Stimulated activated CD8-positive, alpha-beta memory T cell treated with anti-CD3 and anti-CD28 coated beads, Interleukin-7, amount 100 ng/mL, for 1 hour (primary cell): ENCODE measurements around the gene LRWD1.
A peak's percentile ranks its signal among the peaks of the same experiment; 100 is the strongest.
"Not testable (repeated sequence)": the region's sequence is repeated elsewhere in the genome, so short reads cannot be mapped to it uniquely, and the experiment has no call there.

Experiments
- DNase-seq, 2 donors: peaks; one replicate each; pipeline ENCODE4 v3.0.0-alpha.2; 2020; ENCODE audit warnings: low read depth in 2 of 2

Gene LRWD1

GRCh38 chr7:102444961-102445673, 19.7 kb upstream of the LRWD1 start:
- no peak for DNase-seq

- DNase-seq = no peak
Observed at GRCh38 chr7:102445674-102446071, 19.1 kb upstream of the LRWD1 start.

GRCh38 chr7:102446387-102447156, 18.2 kb upstream of the LRWD1 start:
- no peak for DNase-seq

GRCh38 chr7:102447311-102447710, 17.5 kb upstream of the LRWD1 start:
- DNase-seq = no peak

DNA sequence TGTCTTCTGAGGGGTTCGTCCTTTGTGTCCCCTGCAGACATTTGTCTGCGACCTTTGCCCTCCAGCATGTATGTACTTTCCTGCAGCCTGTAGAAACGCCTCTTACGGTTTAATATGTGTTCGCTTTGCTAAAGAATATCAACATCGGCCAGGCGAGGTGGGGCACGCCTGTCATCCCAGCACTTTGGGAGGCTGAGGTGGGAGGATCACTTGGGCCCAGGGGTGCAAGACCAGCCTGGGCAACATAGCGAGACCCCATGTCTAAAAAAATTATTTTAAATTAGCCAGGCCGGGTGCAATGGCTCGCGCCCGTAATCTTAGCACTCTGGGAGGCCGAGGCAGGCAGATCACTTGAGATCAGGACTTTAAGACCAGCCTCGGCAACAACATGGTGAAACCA, 15.6 kb upstream of the LRWD1 start:
- no peak for DNase-seq

- peak in 1 of 2 donors; percentile 18 for DNase-seq
Observed at GRCh38 chr7:102450242-102450641, 14.5 kb upstream of the LRWD1 start.

GRCh38 chr7:102451371-102452054, 13.3 kb upstream of the LRWD1 start:
- DNase-seq = no peak

DNA sequence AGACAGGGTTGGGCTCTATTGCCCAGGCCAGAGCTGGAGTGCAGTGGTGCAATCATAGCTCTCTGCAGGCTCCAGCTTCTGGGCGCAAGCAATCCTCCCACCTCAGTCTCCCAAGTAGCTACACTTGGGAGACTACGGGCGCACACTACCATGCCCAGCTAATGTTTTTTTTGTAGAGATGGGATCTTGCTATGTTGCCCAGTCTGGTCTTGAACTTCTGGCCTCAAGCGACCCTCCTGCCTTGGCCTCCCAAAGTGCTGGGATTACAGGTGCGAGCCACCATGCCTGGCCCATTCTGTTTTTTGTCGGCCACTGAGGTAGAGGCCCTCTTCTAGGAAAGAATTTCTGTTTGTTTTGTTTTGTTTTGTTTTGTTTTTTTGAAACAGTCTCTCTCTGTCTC, 12.3 kb upstream of the LRWD1 start:
- DNase-seq = no peak

DNA sequence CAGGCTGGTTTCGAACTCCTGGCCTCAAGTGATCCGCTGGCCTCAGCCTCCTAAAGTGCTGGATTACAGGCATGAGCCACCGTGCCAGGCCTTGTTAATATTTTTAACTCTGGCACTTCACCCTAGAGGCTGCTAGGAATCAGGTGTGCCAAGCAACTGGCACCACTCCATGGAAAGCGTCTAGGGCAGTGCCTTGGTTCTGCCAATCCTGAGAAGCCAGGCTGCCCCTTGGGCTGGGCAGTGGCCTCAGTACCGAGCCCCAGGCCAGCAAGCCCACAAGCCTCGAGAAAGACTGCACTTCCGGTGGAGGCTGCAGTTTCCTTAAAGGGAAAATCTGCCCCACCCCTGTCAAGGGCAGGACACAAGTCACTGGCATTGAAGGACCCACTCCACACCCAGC, 11.5 kb upstream of the LRWD1 start:
- DNase-seq = no peak

GRCh38 chr7:102454468-102454867, 10.3 kb upstream of the LRWD1 start:
- no peak for DNase-seq

DNA sequence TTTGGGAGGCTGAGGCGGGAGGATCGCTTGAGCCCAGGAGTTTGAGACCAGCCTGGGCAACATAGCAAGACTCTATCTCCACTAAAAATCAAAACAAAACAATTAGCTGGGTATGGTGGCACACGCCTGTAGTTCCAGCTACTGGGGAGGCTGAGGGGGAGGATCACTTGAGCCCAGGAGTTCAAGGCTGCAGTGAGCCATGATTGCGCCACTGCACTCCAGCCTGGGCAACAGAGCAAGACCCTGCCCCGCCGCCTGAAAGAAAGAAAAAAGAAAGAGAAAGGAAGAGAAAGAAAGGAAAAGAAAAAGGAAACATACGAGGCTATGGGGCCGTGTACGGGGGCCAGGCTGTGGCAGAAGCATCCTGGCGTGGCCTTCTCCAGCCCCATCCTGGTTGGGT, 9.9 kb upstream of the LRWD1 start:
- not testable (repeated sequence) for DNase-seq

- DNase-seq = no peak
Observed at GRCh38 chr7:102455596-102455995, 9.2 kb upstream of the LRWD1 start.

GRCh38 chr7:102456327-102456726, 8.5 kb upstream of the LRWD1 start:
- no peak for DNase-seq

DNA sequence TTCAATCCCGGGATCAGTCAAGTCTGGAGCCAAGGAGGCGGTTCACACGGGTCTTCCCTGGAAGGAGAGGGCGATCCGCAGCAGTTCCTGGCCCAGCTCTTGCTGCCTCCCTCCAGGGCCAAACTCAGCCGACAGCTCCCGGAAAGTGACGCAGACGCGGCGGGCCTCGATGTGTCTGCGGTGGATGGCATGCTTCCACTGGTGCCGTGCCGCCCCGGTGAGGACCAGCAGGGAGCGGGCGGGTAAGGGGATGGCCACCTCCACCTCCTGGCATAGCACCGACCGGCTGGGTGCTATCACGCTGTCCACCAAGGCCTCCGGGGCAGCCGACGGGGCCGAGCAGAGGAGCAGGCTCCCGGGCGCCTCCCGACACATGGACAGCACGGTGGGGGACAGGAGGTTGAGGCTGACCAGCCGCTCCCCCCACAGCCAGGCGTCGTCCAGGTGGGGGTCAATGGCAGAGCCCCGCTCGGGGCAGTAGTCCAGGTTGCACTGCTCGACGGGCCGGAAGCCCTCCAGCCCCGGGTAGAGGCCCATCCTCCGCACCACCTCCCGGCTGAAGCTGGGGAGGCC, 7.3 kb upstream of the LRWD1 start:
- no peak for DNase-seq

GRCh38 chr7:102459221-102459844, 5.5 kb upstream of the LRWD1 start:
- DNase-seq = no peak

GRCh38 chr7:102460467-102460866, 4.3 kb upstream of the LRWD1 start:
- no peak for DNase-seq

DNA sequence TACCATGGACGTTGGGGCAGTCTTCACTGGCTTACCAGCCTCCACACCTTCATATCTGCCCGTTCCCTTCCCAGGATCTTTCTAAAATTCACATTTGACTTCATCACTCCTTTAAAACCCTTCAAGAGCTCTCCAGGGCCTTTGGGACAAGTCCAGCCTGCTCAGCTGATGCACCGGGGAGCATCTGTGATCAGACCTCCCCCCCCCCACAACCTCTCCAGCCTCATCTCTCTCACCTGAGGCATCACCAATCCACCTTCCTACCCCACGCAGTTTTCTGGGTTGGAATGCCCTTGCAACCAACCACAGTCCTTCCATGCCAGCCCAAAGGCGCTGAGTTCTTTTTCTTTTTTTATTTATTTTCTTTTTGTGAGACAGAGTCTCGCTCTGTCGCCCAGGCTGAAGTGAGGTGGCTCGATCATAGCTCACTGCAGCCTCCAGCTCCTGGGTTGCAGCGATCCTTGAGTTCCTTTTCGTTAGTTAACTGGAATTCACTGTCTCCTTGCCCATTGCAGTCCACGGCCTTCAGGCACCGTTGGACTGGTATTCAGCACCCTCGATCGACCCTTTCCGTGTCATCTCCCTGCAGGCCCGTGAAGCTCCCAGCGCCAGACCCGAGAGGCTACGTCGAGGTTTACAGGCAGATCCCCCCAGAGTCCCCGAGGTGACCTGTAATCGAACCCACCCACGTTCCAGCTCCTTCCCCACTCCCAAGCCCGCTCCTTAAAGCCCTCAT, 775 bp upstream of the LRWD1 start:
- no peak for DNase-seq

- no peak for DNase-seq
Observed at GRCh38 chr7:102466097-102466496, 1.3 kb downstream of the LRWD1 start.

DNA sequence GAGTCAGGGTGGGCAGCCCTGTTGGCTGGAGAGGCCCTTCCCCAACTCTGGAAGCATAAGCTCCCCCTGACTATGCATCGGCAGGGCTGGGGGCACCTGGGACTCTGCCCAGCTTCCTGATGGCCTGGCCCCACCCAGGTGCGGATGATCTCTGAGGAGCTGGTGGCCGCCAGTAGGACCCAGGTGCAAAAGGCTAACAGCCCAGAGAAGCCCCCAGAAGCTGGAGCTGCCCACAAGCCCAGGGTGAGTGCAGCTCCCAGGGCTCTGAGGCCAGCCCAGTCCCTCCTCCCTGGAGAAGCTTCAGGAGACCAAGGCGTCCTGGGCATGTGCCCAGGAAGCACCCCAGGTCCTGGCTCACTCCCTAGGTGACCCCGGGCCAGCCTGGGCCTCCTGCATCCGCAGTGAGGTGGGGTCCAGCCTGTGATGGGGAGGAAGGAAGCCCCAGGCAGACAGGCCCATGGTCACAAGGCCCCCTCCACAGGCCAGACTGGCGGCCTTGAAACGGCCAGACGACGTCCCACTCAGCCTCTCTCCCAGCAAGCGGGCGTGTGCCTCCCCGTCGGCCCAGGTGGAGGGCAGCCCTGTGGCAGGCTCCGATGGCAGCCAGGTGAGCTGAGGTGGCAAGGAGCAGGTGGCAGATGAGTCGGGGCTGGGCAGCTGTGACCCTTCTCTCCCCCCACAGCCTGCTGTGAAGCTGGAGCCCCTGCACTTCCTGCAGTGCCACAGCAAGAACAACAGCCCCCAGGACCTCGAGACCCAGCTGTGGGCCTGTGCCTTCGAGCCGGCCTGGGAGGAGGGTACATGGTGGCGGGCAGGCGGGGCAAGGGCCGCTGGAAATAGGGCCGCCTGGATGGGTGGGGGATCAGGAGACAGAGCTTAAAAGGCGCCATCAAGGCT, 3.0 kb downstream of the LRWD1 start:
- no peak for DNase-seq
